GM12878 (cell line): Measurements from ENCODE around the gene TC2N. TPM values are rescaled to one million over a fixed set of nuclear protein-coding genes. Genes with fewer than 3 reads are reported as not detected.
"Not testable (repeated sequence)": the region's sequence is repeated elsewhere in the genome, so short reads cannot be mapped to it uniquely, and the experiment has no call there.

Source experiments
- ATAC-seq: fragments of 200-7000 bp; cut with Tn5 transposase; 3 replicates; pipeline ENCODE4 v1.9.1; 2020; ENCODE audit warnings: mild to moderate bottlenecking, moderate library complexity
- BruUV-seq: library from RNA; stranded (reverse); fragments of 400-500 nt; replicated peaks from 2 replicates; lab custom pipeline; 2021; lab: Mats Ljungman, UMichigan
- CTCF ChIA-PET: fragments of 300-600 bp; sonication (Branson Sonifier 250); formaldehyde crosslinking; extraction: SDS; loops from one replicate; lab custom pipeline; 2021; ENCODE audit warnings: inconsistent platforms; lab: Yijun Ruan, JAX
- POLR2A ChIA-PET: fragments of 350-600 bp; formaldehyde crosslinking; extraction: SDS; loops from one replicate; lab custom pipeline; 2021; ENCODE audit warnings: inconsistent platforms; lab: Charles Lee
- RAD21 ChIA-PET: fragments of 300-600 bp; sonication (Branson Sonifier 250); formaldehyde crosslinking; loops from one replicate; lab custom pipeline; 2023; ENCODE audit warnings: antibody characterized with exemption; ENCODE audit not compliant: unreplicated experiment; lab: Charles Lee
- SMC1A ChIA-PET: fragments of 300-600 bp; sonication (Branson Sonifier 250); formaldehyde crosslinking; loops from one replicate; lab custom pipeline; 2023; ENCODE audit not compliant: unreplicated experiment, uncharacterized antibody; lab: Charles Lee
- DNase-seq: peaks from one replicate; pipeline ENCODE4 v3.0.0-alpha.2; 2011; ENCODE audit warnings: low read depth, low spot score
- FAIRE-seq: peaks from 3 replicates; lab custom pipeline; 2011; peaks lifted over from hg19 to GRCh38; lab: Jason Lieb, UNC
- H2AFZ ChIP-seq: 2 replicates; pipeline ENCODE4 v1.6.0; 2011; ENCODE audit warnings: low read depth, low read length, control low read depth; ENCODE audit not compliant: control insufficient read depth
- H3K27ac ChIP-seq: 2 replicates; pipeline ENCODE4 v1.5.1; 2011; ENCODE audit warnings: control low read depth; ENCODE audit not compliant: control insufficient read depth, insufficient read depth
- H3K27me3 ChIP-seq, 2 experiments: replicated peaks in 1 of 2; 2 replicates each; pipeline versions ENCODE4 v1.6.0 to v1.6.1; 2011; ENCODE audit warnings: low read length in 1 of 2; ENCODE audit not compliant: control insufficient read depth in 2 of 2, insufficient read depth in 2 of 2
- H3K36me3 ChIP-seq, 2 experiments: 2 replicates each; pipeline ENCODE4 v1.5.1; 2011; ENCODE audit warnings: low read length in 1 of 2; ENCODE audit not compliant: control insufficient read depth in 2 of 2, insufficient read depth in 2 of 2
- H3K4me1 ChIP-seq: 2 replicates; pipeline ENCODE4 v1.6.1; 2011; ENCODE audit warnings: mild to moderate bottlenecking, low read length, moderate library complexity, mixed read lengths; ENCODE audit not compliant: control insufficient read depth, insufficient read depth
- H3K4me2 ChIP-seq: 2 replicates; pipeline ENCODE4 v1.6.0; 2011; ENCODE audit warnings: control low read depth; ENCODE audit not compliant: control insufficient read depth, insufficient read depth
- H3K4me3 ChIP-seq: fragments of 200-600 bp; sonication (generic); 2 replicates; pipeline ENCODE4 v1.5.1; 2016
- H3K79me2 ChIP-seq: 2 replicates; pipeline ENCODE4 v1.6.0; 2011; ENCODE audit warnings: low read length; ENCODE audit not compliant: control insufficient read depth, insufficient read depth
- H3K9ac ChIP-seq: 2 replicates; pipeline ENCODE4 v1.8.0; 2011; ENCODE audit warnings: low read length, control low read depth, mixed read lengths; ENCODE audit not compliant: control insufficient read depth, insufficient read depth
- H3K9me3 ChIP-seq: replicated peaks from 3 replicates; pipeline ENCODE4 v1.5.1; 2011; ENCODE audit warnings: mild to moderate bottlenecking, low read length; ENCODE audit not compliant: control insufficient read depth, insufficient read depth
- H4K20me1 ChIP-seq: 2 replicates; pipeline ENCODE4 v1.6.0; 2011; ENCODE audit not compliant: control insufficient read depth, insufficient read depth
- FOS ChIP-seq: IDR thresholded peaks from 3 replicates; pipeline ENCODE4 v1.6.1; 2011; ENCODE audit warnings: borderline replicate concordance; ENCODE audit not compliant: insufficient read length; ENCODE audit errors: extremely low read depth
- FOXM1 ChIP-seq: IDR thresholded peaks from 2 replicates; pipeline ENCODE4 v1.6.1; 2012; ENCODE audit warnings: low read depth, mild to moderate bottlenecking, inconsistent platforms, low read length, moderate library complexity
- HDGF ChIP-seq: fragments of 450-650 bp; IDR thresholded peaks from 2 replicates; pipeline ENCODE4 v1.6.1; 2016; ENCODE audit warnings: antibody characterized with exemption
- LARP7 ChIP-seq: fragments of 450-650 bp; IDR thresholded peaks from 2 replicates; pipeline ENCODE4 v1.6.1; 2017; ENCODE audit warnings: mild to moderate bottlenecking
- NBN ChIP-seq: fragments of 450-650 bp; IDR thresholded peaks from 2 replicates; pipeline ENCODE4 v1.6.1; 2016
- REST ChIP-seq: IDR thresholded peaks from 2 replicates; pipeline ENCODE4 v1.6.1; 2012; ENCODE audit warnings: mild to moderate bottlenecking, low read depth, low read length
- SMARCA5 ChIP-seq: fragments of 450-650 bp; IDR thresholded peaks from 2 replicates; pipeline ENCODE4 v1.6.1; 2017; ENCODE audit warnings: mild to moderate bottlenecking
- SREBF2 ChIP-seq: IDR thresholded peaks from 2 replicates; pipeline ENCODE4 v1.6.1; 2012; ENCODE audit warnings: mild to moderate bottlenecking, low read length
- ZNF384 ChIP-seq: IDR thresholded peaks from 2 replicates; pipeline ENCODE4 v1.6.1; 2012; ENCODE audit warnings: low read depth, mild to moderate bottlenecking, low read length, improper control_type of control experiment, borderline replicate concordance
- WGBS: methylation state at CpG from one replicate; pipeline ENCODE4 v1.1.6; 2016; ENCODE audit warnings: low lambda C conversion rate; ENCODE audit not compliant: insufficient replicate concordance, insufficient coverage; ENCODE audit errors: missing lambda C conversion rate; 5-methylcytosine and 5-hydroxymethylcytosine counted together
- in situ Hi-C: fragments of 300-500 bp; cut with MboI; formaldehyde crosslinking; loops from 9 replicates; pipeline ENCODE4 v1.14.3; 2018; ENCODE audit warnings: mixed read lengths
- intact Hi-C: fragments of 100-400 bp; cut with micrococcal nuclease; formaldehyde crosslinking; loops from one replicate; pipeline ENCODE4 v1.14.2; 2022; ENCODE audit not compliant: unreplicated experiment
- polyA plus RNA-seq, 11 experiments: library from polyadenylated mRNA; depleted of rRNA in 4 of 11; unstranded in 6 of 11; stranded (reverse) in 5 of 11; fragments of >200 nt; fragmentation: Nextera tagmentation in 4 of 11; fragmentation: Illumina TruSeq in 1 of 11; extraction: Ambion mirVana in 4 of 11; extraction: Trizol in 1 of 11; gene quantifications; 1 replicate in 1 of 11; 2 replicates in 10 of 11; pipeline versions ENCODE4 v1.2.1 to v1.2.3, GENCODE V29; 2011 to 2016; ENCODE audit warnings: inconsistent platforms in 2 of 11, missing spikeins in 2 of 11, low read depth in 1 of 11
- total RNA-seq, 4 experiments: library from RNA; depleted of rRNA in 3 of 4; stranded (reverse); fragments of >200 nt in 3 of 4; fragmentation: Illumina TruSeq in 1 of 4; extraction: Trizol in 1 of 4; gene quantifications; 2 replicates each; pipeline versions ENCODE4 v1.2.1 to v1.2.3, GENCODE V29; 2013 to 2021
- TF ChIP-seq, protein P1 (sequence below): IDR thresholded peaks from 2 replicates; pipeline ENCODE4 v1.6.1; 2011; ENCODE audit warnings: borderline replicate concordance, low read depth, mild to moderate bottlenecking, moderate library complexity, low read length; ENCODE audit not compliant: insufficient read depth, poor library complexity, severe bottlenecking

The TC2N gene
- total and polyA plus RNA-seq, 10 of the 15 experiments (the other 5 are each of a cell fraction or from before 2014, with no cell fraction given), result 0.15 to 1.6 (median 0.35) TPM

GRCh38 chr14:91845056-91845455, 22.3 kb downstream of the TC2N start:
- H3K79me2 ChIP-seq, DNase-seq, in situ Hi-C loops, BruUV-seq, H3K9ac ChIP-seq, ATAC-seq, POLR2A ChIA-PET, H2AFZ ChIP-seq, intact Hi-C loops, RAD21 ChIA-PET, H3K9me3 ChIP-seq, H3K27me3 ChIP-seq, H4K20me1 ChIP-seq, FAIRE-seq, H3K36me3 ChIP-seq, H3K4me3 ChIP-seq, H3K4me2 ChIP-seq, H3K27ac ChIP-seq: not testable (repeated sequence)
- CTCF ChIA-PET, result interaction anchor here (1.2 kb wide), 1 partner anchor 11 kb away, joined by 3 read pairs; no protein-coding TSS in a partner anchor
- H3K4me1 ChIP-seq, result peaks cover 20% of the 10 kb centered on the region
- SMC1A ChIA-PET, result interaction anchor here (0.6 to 1.7 kb wide), 4 partner anchors 11 to 571 kb away, joined by 3 to 4 read pairs (median 4); no protein-coding TSS in a partner anchor
- 87% methylated on average over 8 of the region's 8 CpGs for WGBS

DNA sequence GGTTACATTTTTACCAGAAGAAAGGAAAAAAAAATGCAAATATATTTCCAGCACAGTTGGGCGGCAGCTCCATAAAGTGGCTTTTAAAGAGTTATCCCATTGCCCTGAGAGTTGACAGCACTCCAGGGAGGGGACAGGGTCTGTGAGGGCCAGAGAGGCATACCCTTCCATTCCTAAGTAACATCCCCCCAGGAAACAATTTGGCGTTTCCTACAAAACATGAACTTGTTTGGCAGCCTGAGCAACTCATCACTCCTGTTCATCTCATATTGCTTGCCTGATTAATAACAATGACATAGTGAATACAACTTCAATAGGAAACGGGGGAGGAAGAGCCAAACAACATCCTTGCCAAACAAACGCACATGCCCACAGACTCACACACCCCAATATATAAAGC, 23.3 kb downstream of the TC2N start:
- 64% methylated on average over 4 of the region's 4 CpGs for WGBS
- no TSS peak for BruUV-seq
- Histone ChIP-seq H3K27me3 (no peaks in the 10 kb centered on the region), H3K79me2 (no peaks in the 10 kb centered on the region), H4K20me1 (no peaks in the 10 kb centered on the region), H3K9me3 (peaks cover 3% of the 10 kb centered on the region; the same call in 2 of the 3 replicates), H3K36me3 (no peaks in the 10 kb centered on the region), H3K27ac (no peak overlapping the region; the same call in 1 of the 2 replicates), H3K9ac (no peak overlapping the region), H3K4me2 (no peak overlapping the region), H3K4me1 (peaks cover 20% of the 10 kb centered on the region), H2AFZ (no peak overlapping the region), H3K4me3 (no peak overlapping the region)
- ATAC-seq (no peak), FAIRE-seq (no peak), DNase-seq (no peak)
- ChIA-PET RAD21 (no interaction called here), POLR2A (no interaction called here), CTCF (no interaction called here), SMC1A (no interaction called here)
- intact Hi-C loops (no loop called here), in situ Hi-C loops (no loop called here)
- TF ChIP-seq LARP7 (no peak), REST (no peak), ZNF384 (no peak), FOXM1 (no peak), HDGF (no peak), SREBF2 (no peak), SMARCA5 (no peak), NBN (no peak), FOS (no peak)
- TF ChIP-seq, protein P1, sequence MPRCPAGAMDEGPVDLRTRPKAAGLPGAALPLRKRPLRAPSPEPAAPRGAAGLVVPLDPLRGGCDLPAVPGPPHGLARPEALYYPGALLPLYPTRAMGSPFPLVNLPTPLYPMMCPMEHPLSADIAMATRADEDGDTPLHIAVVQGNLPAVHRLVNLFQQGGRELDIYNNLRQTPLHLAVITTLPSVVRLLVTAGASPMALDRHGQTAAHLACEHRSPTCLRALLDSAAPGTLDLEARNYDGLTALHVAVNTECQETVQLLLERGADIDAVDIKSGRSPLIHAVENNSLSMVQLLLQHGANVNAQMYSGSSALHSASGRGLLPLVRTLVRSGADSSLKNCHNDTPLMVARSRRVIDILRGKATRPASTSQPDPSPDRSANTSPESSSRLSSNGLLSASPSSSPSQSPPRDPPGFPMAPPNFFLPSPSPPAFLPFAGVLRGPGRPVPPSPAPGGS, result no peak
